Glutamatergic neuron (in vitro differentiated cells): ENCODE data around the gene TTK. TPM values are rescaled to one million over a fixed set of nuclear protein-coding genes. Genes with fewer than 3 reads are reported as not detected.

Source experiments
- DNase-seq: peaks from one replicate; pipeline ENCODE4 v3.0.0; 2022
- H3K27ac Mint-ChIP-seq: one replicate; pipeline ENCODE4 v1.8.0; 2020; ENCODE audit warnings: mild to moderate bottlenecking, mixed read lengths, inconsistent platforms; ENCODE audit not compliant: unreplicated experiment
- H3K27me3 Mint-ChIP-seq: one replicate; pipeline ENCODE4 v1.8.0; 2020; ENCODE audit warnings: mild to moderate bottlenecking, moderate library complexity, mixed read lengths, inconsistent platforms; ENCODE audit not compliant: unreplicated experiment
- H3K36me3 Mint-ChIP-seq: one replicate; pipeline ENCODE4 v1.8.0; 2020; ENCODE audit warnings: mild to moderate bottlenecking, mixed read lengths, inconsistent platforms; ENCODE audit not compliant: unreplicated experiment
- H3K4me1 Mint-ChIP-seq: one replicate; pipeline ENCODE4 v1.8.0; 2020; ENCODE audit warnings: mild to moderate bottlenecking, low read depth, mixed read lengths, inconsistent platforms; ENCODE audit not compliant: unreplicated experiment
- H3K4me3 Mint-ChIP-seq: one replicate; pipeline ENCODE4 v1.8.0; 2020; ENCODE audit warnings: mild to moderate bottlenecking, mixed read lengths, inconsistent platforms; ENCODE audit not compliant: unreplicated experiment
- H3K9me3 Mint-ChIP-seq: one replicate; pipeline ENCODE4 v1.8.0; 2020; ENCODE audit warnings: mild to moderate bottlenecking, moderate library complexity, mixed read lengths, inconsistent platforms; ENCODE audit not compliant: unreplicated experiment
- CTCF ChIP-seq: fragments of 200-600 bp; sonication (generic); IDR thresholded peaks from one replicate; pipeline ENCODE4 v1.5.0; 2021; ENCODE audit not compliant: partially characterized antibody, unreplicated experiment
- long read RNA-seq: library from polyadenylated mRNA; unstranded; transcript quantifications from one replicate; pipeline ENCODE4 v2.0.0, GENCODE V29; 2020; ENCODE audit not compliant: unreplicated experiment
- total RNA-seq: library from RNA; stranded (reverse); fragmentation: NEBNext Ultra II Directional; extraction: Animal tissue kit (Norgen Biotek cat#: 25700); gene quantifications from one replicate; pipeline ENCODE4 v1.2.1, GENCODE V29; 2021; ENCODE audit not compliant: unreplicated experiment

The TTK gene
- total RNA-seq = 6.3 TPM
- long read RNA-seq, partial matches to known transcripts = 0 of 1 reads
- long read RNA-seq, other reads (novel, unspliced or antisense) = 1 of 1 reads

GRCh38 chr6:80004173-80005072 lies at the start of gene TTK:
Gene TTK, plus strand, starts transcription at chr6:80004649. Its CDS starts 1,195 bp downstream, at chr6:80005844.
- peaks cover 8% of the 10 kb centered on the region for H3K4me1 Mint-ChIP-seq
- H3K27me3 Mint-ChIP-seq = no peaks in the 10 kb centered on the region
- TF ChIP-seq CTCF = no peak
- peak; percentile 93 for DNase-seq
- no peaks in the 10 kb centered on the region for H3K9me3 Mint-ChIP-seq
- H3K27ac Mint-ChIP-seq = peak within 1 kb of the TSS; percentile 89
- peak within 1 kb of the TSS; percentile 91 for H3K4me3 Mint-ChIP-seq
- no peaks in the 10 kb centered on the region for H3K36me3 Mint-ChIP-seq

- H3K27me3 Mint-ChIP-seq = peaks cover 4% of the 10 kb centered on the region
- TF ChIP-seq CTCF = no peak
- DNase-seq = no peak
- no peaks in the 10 kb centered on the region for H3K36me3 Mint-ChIP-seq
- H3K4me3 Mint-ChIP-seq = no peak overlapping the region
- no peaks in the 10 kb centered on the region for H3K4me1 Mint-ChIP-seq
- no peaks in the 10 kb centered on the region for H3K9me3 Mint-ChIP-seq
- no peak overlapping the region for H3K27ac Mint-ChIP-seq
Observed at GRCh38 chr6:79954849-79955248, 49.6 kb upstream of the TTK start.

- peaks cover 5% of the 10 kb centered on the region for H3K36me3 Mint-ChIP-seq
- no peak overlapping the region for H3K27ac Mint-ChIP-seq
- no peak for DNase-seq
- H3K4me1 Mint-ChIP-seq = no peaks in the 10 kb centered on the region
- TF ChIP-seq CTCF = no peak
- H3K27me3 Mint-ChIP-seq = no peaks in the 10 kb centered on the region
- no peak overlapping the region for H3K4me3 Mint-ChIP-seq
- H3K9me3 Mint-ChIP-seq = no peaks in the 10 kb centered on the region
Observed at GRCh38 chr6:79964607-79965081, 39.8 kb upstream of the TTK start.

GRCh38 chr6:79967178-79967577 lies 37.3 kb upstream of the TTK start:
- no peak for DNase-seq
- no peak overlapping the region for H3K4me3 Mint-ChIP-seq
- no peaks in the 10 kb centered on the region for H3K27me3 Mint-ChIP-seq
- H3K27ac Mint-ChIP-seq = no peak overlapping the region
- no peak for TF ChIP-seq CTCF
- H3K36me3 Mint-ChIP-seq = peaks cover 5% of the 10 kb centered on the region
- H3K4me1 Mint-ChIP-seq = no peaks in the 10 kb centered on the region
- no peaks in the 10 kb centered on the region for H3K9me3 Mint-ChIP-seq

GRCh38 chr6:79969784-79970183 lies 34.7 kb upstream of the TTK start:
- no peak overlapping the region for H3K27ac Mint-ChIP-seq
- TF ChIP-seq CTCF = no peak
- H3K9me3 Mint-ChIP-seq = no peaks in the 10 kb centered on the region
- DNase-seq = no peak
- no peaks in the 10 kb centered on the region for H3K4me1 Mint-ChIP-seq
- peaks cover 5% of the 10 kb centered on the region for H3K36me3 Mint-ChIP-seq
- no peak overlapping the region for H3K4me3 Mint-ChIP-seq
- H3K27me3 Mint-ChIP-seq = no peaks in the 10 kb centered on the region
